Measurements from ENCODE around the gene FCAR.
"Not testable (repeated sequence)": the region's sequence is repeated elsewhere in the genome, so short reads cannot be mapped to it uniquely, and the experiment has no call there.

Gene FCAR

GRCh38 chr19:54851353-54851752, 22.7 kb upstream of the FCAR start:
- TF ChIP-seq Cebpa-rat (IDR thresholded peaks at IDR 0.05) = no peak
- Histone ChIP-seq H3K27me3 (no peaks in the 10 kb centered on the region), H3K9me3 (replicated peaks in 1 of 11) (peaks cover 7 to 17% (median 11%) of the 10 kb centered on the region in 11 experiments; a peak in 19 of 22 replicates)

DNA sequence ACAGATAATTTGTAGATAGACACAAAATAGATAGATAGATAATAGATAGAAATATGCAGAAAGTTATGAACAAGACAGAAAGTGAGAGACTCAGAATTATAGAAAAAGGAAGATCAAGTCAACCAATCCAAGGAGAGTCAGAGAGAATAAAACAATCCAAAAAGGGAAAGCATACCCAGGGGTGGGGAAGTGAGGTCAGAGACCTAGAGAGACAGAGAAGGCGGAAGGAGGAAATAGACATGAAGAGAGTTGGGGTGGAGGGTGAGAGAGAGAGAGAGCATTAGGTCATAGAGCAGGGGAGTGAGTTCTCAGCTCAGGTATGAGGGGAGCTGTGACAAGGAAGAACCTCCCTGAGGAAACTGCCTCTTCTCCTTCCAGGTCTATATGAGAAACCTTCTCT, 18.8 kb upstream of the FCAR start:
- H3K36me3 ChIP-seq; H4K20me1 ChIP-seq; H3K27ac ChIP-seq; H3K4me2 ChIP-seq; H3K9ac ChIP-seq; H3K4me3 ChIP-seq; H3K9me3 ChIP-seq (replicated peaks in 1 of 11); H3K27me3 ChIP-seq: not testable (repeated sequence)
- peaks cover 16 to 22% (median 19%) of the 10 kb centered on the region in 10 experiments for H3K4me1 ChIP-seq

More at GRCh38 chr19:54851353-54851752, 22.7 kb upstream of the FCAR start:
- H3K4me2 ChIP-seq = peak overlapping the region; percentile 31 to 67 (median 48); a peak in 19 of 22 replicates
- H3K27ac ChIP-seq = peak overlapping the region in 2 of 11 experiments; percentile 12 to 17; a peak in 2 of 22 replicates
- no peaks in the 10 kb centered on the region for H4K20me1 ChIP-seq
- no peaks in the 10 kb centered on the region for H3K36me3 ChIP-seq
- H3K4me1 ChIP-seq = peaks cover 8 to 23% (median 18%) of the 10 kb centered on the region in 10 experiments
- no peak overlapping the region for H3K4me3 ChIP-seq
- no peak overlapping the region for H3K9ac ChIP-seq

- not testable (repeated sequence) for H3K27ac ChIP-seq; H3K9me3 ChIP-seq (replicated peaks in 1 of 11)
These were observed 15.6 kb upstream of the FCAR start for GRCh38 chr19:54858476-54858875.

DNA sequence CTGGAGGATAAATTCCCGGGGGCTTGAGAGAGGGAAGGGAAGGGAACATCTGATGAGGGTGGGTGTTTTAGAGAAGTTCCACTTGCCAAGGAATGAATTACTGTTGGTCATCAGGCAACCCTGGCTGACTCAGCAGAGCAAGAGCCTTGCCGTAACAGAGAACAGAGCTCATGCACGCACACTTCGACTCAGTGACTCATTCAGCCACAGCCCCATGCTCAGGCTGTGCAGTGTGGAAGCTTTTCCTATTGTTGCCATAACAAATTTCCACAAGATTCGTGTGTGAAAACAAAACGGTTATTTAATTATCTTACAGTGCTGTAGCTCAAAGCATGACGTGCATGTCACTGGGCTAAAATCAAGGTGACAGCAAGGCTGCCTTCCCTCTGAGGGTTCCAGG, 14.6 kb upstream of the FCAR start:
- H3K4me3 ChIP-seq; H3K27me3 ChIP-seq; H3K9ac ChIP-seq; H3K36me3 ChIP-seq; H3K27ac ChIP-seq; H4K20me1 ChIP-seq; H3K9me3 ChIP-seq (replicated peaks in 1 of 11): not testable (repeated sequence)
- peak overlapping the region in 3 of 11 experiments; percentile 13 to 42 (median 29); a peak in 3 of 22 replicates for H3K4me2 ChIP-seq
- peaks cover 0 to 14% (median 2%) of the 10 kb centered on the region in 10 experiments; a peak in 6 of 20 replicates for H3K4me1 ChIP-seq

More at GRCh38 chr19:54858476-54858875, 15.6 kb upstream of the FCAR start:
- not testable (repeated sequence) for H3K4me2 ChIP-seq, H3K9ac ChIP-seq, H3K27me3 ChIP-seq, H3K4me3 ChIP-seq, H3K36me3 ChIP-seq, H4K20me1 ChIP-seq
- H3K4me1 ChIP-seq = peaks cover 0 to 14% (median 2%) of the 10 kb centered on the region in 10 experiments; a peak in 6 of 20 replicates

DNA sequence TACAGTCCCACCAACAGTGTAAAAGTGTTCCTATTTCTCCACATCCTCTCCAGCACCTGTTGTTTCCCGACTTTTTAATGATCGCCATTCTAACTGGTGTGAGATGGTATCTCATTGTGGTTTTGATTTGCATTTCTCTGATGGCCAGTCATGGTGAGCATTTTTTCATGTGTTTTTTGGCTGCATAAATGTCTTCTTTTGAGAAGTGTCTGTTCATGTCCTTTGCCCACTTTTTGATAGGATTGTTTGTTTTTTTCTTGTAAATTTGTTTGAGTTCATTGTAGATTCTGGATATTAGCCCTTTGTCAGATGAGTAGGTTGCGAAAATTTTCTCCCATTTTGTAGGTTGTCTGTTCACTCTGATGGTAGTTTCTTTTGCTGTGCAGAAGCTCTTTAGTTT, 10.6 kb upstream of the FCAR start:
- H4K20me1 ChIP-seq, H3K9ac ChIP-seq, H3K4me2 ChIP-seq, H3K4me3 ChIP-seq, H3K27ac ChIP-seq, H3K36me3 ChIP-seq: not testable (repeated sequence)
- peaks cover 11 to 30% (median 17%) of the 10 kb centered on the region in 10 experiments; a peak in 18 of 20 replicates for H3K4me1 ChIP-seq
- peaks cover 0 to 37% (median 0%) of the 10 kb centered on the region in 11 experiments; a peak in 5 of 22 replicates for H3K27me3 ChIP-seq
- peaks cover 0 to 30% (median 9%) of the 10 kb centered on the region in 11 experiments; a peak in 13 of 22 replicates for H3K9me3 ChIP-seq (replicated peaks in 1 of 11)

DNA sequence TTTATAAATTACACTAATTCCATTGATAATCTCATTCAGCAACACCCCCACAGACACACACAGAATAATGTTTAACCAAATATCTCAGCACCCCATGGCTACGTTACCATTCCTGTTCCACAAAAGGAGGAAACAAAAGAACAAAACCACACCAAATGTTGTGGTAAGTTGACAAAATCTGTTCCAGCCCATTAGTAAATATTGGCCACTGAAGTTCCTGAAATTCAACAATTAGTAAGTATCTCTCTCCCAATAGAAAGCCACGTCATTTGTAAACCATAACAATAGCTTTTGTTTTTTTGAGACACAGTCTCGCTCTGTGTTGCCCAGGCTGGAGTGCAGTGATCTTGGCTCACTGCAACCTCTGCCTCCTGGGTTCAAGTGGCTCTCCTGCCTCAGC, 2.3 kb upstream of the FCAR start:
- H4K20me1 ChIP-seq = no peaks in the 10 kb centered on the region
- H3K27ac ChIP-seq = no peak overlapping the region
- TF ChIP-seq Cebpa-rat (IDR thresholded peaks at IDR 0.05) = no peak
- H3K9ac ChIP-seq = no peak overlapping the region
- H3K4me3 ChIP-seq = no peak overlapping the region
- peaks cover 0 to 52% (median 0%) of the 10 kb centered on the region in 11 experiments; a peak in 4 of 22 replicates for H3K27me3 ChIP-seq
- no peaks in the 10 kb centered on the region for H3K36me3 ChIP-seq
- peak overlapping the region in 3 of 11 experiments; percentile 26 to 33 (median 32); a peak in 5 of 22 replicates for H3K4me2 ChIP-seq
- peaks cover 32 to 42% (median 41%) of the 10 kb centered on the region in 10 experiments for H3K4me1 ChIP-seq
- H3K9me3 ChIP-seq (replicated peaks in 1 of 11) = peaks cover 0 to 10% (median 2%) of the 10 kb centered on the region in 11 experiments; a peak in 6 of 22 replicates

DNA sequence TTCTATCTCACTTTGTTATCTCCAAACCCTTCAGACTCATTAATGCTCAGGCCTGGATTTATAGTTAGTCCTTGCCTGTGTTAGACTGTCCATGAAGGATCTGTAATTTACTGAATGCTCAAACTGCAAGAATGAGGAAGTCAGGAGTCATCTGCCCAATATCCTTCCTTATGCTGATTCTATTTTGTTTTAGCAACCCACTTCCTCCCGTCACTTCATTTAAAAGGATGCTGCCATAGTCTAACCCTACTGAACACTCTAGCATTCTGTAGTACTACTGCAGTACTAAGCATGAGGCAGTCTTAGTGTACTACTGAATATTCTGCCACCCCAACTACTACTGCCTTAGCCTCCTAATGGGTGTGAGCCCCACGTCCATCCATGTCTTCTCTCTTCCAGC, 1.5 kb downstream of the FCAR start:
- peaks cover 0 to 32% (median 0%) of the 10 kb centered on the region in 11 experiments; a peak in 4 of 22 replicates for H3K27me3 ChIP-seq
- H3K4me3 ChIP-seq = no peak overlapping the region
- H3K9me3 ChIP-seq (replicated peaks in 1 of 11) = no peaks in the 10 kb centered on the region
- peak overlapping the region in 1 of 11 experiments; percentile 7; a peak in 1 of 22 replicates for H3K9ac ChIP-seq
- peak overlapping the region in 3 of 11 experiments; percentile 16 to 60 (median 32); a peak in 4 of 22 replicates for H3K27ac ChIP-seq
- H3K4me2 ChIP-seq = peak overlapping the region; percentile 72 to 90 (median 83)
- H3K4me1 ChIP-seq = peaks cover 32 to 60% (median 44%) of the 10 kb centered on the region in 10 experiments
- H4K20me1 ChIP-seq = no peaks in the 10 kb centered on the region
- no peak for TF ChIP-seq Cebpa-rat (IDR thresholded peaks at IDR 0.05)
- no peaks in the 10 kb centered on the region for H3K36me3 ChIP-seq

DNA sequence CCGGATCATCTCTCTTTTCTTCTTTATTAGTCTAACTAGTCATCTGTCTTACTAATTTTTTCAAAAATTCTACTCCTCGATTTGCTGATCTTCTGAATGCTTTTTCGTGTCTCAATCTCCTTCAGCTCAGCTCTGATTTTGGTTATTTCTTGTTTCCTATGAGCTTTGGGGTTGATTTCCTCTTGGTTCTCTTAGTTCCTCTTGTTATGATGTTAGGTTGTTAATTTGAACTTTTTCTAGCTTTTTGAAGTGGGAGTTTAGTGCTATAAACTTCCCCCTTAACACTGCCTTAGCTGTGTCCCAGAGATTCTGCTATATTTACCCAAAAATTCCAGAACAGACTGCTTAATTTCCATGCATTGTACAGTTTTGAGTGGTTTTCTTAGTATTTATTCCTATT, 3.4 kb downstream of the FCAR start:
- H3K27ac ChIP-seq = no peak overlapping the region
- no peak overlapping the region for H3K9ac ChIP-seq
- peaks cover 40 to 66% (median 53%) of the 10 kb centered on the region in 10 experiments for H3K4me1 ChIP-seq
- no peak for TF ChIP-seq Cebpa-rat (IDR thresholded peaks at IDR 0.05)
- H3K4me2 ChIP-seq = peak overlapping the region; percentile 24 to 90 (median 83); a peak in 17 of 22 replicates
- no peaks in the 10 kb centered on the region for H4K20me1 ChIP-seq
- no peaks in the 10 kb centered on the region for H3K9me3 ChIP-seq (replicated peaks in 1 of 11)
- H3K27me3 ChIP-seq = peaks cover 0 to 31% (median 0%) of the 10 kb centered on the region in 11 experiments; a peak in 4 of 22 replicates
- H3K4me3 ChIP-seq = no peak overlapping the region
- no peaks in the 10 kb centered on the region for H3K36me3 ChIP-seq

DNA sequence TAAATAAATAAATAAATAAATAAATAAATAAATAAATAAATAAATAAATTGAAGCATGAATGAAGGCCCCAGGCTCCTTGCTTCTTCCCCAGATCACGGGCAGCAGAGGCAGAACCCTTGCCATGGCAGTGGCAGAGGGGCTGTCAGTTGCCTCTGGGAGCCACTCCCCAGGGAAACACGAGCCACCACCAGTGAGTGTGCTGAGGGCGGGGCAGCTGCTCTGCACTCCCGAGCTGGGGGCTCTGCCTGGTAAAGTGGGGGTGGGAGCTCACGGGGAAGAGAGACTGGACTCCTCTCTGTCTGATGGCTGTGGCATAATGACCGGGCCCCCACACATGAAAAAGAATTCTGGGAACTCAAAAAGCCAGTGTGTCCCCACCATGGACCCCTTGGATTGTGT, 7.8 kb downstream of the FCAR start:
- Histone ChIP-seq H3K36me3 (no peaks in the 10 kb centered on the region), H3K27me3 (peaks cover 0 to 16% (median 0%) of the 10 kb centered on the region in 11 experiments; a peak in 4 of 22 replicates), H3K4me2 (peak overlapping the region in 9 of 11 experiments; percentile 42 to 85 (median 67); a peak in 18 of 22 replicates), H3K4me1 (peaks cover 23 to 48% (median 41%) of the 10 kb centered on the region in 10 experiments), H4K20me1 (no peaks in the 10 kb centered on the region), H3K9me3 (replicated peaks in 1 of 11) (no peaks in the 10 kb centered on the region), H3K9ac (peak overlapping the region in 6 of 11 experiments; percentile 6 to 41 (median 14); a peak in 3 of 22 replicates), H3K4me3 (no peak overlapping the region), H3K27ac (peak overlapping the region in 1 of 11 experiments; percentile 22; a peak in 1 of 22 replicates)
- no peak for TF ChIP-seq Cebpa-rat (IDR thresholded peaks at IDR 0.05)

Measured in BLaER1 treated with 17β-estradiol and CSF1 and Interleukin-3, amounts not matched to agents 10 nM and 100 nM (cell line).